IPS-NIHi7 (cell line): ENCODE measurements around the gene RUFY4.

Experiments
- DNase-seq: peaks from one replicate; pipeline ENCODE4 v3.0.0; 2012; ENCODE audit warnings: mixed read lengths; ENCODE audit errors: extremely low spot score

Gene RUFY4

DNA sequence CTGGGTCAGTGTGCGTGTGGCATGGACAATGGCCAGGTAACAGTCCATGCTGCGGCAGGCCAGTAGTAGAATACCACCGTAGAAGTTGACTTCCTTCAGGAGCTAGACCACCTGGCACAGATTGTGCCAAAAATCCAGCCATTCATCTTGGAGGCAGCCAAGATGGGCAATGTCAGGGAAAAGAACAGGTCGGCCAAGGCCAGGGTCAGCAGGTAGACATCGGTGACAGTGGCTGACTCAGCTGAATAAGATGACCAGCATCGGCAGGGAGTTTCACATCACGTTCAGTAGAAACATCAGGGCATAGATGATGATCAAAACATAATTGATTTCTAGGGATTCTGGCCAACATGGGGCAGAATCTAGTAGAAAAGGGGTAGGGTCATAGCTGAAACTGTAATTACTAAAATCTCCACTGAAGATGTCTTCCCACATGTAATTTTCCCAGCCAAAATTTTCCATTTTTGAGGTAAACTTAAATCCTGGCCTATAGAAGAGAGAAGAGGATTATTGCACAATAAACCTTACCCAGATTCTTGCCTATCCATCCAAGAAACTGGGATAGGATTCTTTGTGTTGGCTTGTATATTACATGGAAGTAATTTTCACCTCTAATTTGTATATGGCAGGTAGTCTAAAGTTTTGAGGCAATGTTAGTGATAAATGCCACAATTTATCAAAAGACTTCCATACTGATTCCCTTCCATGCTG is 7.9 kb upstream of the RUFY4 start:
- DNase-seq: no peak

DNA sequence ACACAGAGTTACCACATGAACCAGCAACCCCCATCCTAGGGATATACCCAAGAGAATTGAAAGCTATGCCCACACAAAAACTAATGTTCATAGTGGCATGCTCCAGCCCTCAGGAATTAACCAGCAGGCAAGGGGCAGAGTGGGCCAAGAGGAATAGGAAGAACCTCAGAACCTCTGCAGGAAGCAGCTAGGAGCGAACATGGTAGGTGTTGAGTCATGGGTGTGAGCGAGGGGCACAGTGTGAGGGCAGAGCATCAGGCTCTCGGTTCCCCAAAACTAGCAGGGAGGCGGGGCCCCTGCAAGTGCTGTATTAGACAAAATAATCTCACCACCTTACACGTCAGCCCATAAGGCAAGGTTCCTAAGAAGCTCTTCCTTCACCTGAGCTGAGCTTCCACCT is 5.6 kb upstream of the RUFY4 start:
- DNase-seq: no peak

DNA sequence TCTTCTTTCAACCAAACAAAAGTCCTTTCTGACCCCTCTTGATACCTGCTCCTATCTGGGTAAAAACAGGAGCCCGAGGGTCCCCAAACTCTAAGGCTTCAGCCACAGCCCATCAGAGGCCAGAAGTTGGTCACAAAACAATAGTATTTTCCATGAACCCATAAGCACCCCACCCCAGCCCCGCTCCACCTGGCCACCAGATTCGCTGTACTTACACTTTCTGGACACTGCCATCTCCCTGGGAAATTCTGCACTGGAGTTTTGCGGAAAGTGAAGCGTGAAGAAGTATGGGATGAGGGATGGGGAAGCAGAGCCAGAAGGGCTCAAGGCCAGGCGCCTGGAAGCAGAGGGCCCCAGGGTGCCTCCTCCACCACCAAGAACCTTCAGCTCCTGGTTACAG is 5.2 kb upstream of the RUFY4 start:
- no peak for DNase-seq

- DNase-seq: no peak
Measured at GRCh38 chr2:218065239-218066006, 3.6 kb upstream of the RUFY4 start.

- no peak for DNase-seq
Measured at GRCh38 chr2:218066926-218067515, 2.0 kb upstream of the RUFY4 start.

DNA sequence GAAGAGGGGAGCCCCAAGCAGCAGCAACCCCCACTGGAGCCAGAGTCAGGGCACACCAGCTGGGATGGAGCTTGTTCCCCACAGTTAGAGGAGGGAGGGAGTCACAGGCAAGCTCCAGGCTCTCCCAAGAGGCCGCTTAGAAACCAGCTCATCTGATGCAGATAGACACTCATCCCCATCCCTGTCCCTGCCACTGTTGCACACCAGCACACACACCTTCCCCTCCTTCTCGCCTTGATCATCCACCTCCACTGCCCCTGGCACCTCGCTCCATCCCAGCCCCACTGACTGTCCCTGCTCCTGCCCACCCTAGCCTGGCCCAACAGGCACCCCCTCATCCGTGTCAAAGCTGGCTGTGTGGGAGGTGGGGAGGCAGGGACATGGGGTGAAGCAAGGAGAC is 1.5 kb upstream of the RUFY4 start:
- DNase-seq: no peak

- no peak for DNase-seq
Measured at GRCh38 chr2:218069606-218070300, 700 bp downstream of the RUFY4 start.

DNA sequence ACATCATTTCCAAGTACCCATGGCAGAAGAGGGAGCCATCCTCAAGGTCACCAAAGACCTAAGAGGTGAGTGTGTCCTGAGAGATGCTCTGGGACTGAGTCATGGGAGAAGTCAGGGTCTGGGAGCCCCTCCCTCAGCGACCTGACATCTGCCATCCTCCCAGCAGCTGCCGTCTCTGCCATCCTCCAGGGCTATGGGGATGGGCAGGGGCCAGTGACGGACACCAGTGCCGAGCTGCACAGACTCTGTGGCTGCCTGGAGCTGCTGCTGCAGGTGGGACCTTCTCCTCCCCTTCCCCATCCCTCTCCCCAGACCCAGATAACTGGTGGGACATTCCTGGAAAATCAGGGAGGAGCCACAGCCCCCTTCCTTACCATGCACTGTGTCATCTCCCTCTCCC is 1.5 kb downstream of the RUFY4 start:
- DNase-seq: no peak

DNA sequence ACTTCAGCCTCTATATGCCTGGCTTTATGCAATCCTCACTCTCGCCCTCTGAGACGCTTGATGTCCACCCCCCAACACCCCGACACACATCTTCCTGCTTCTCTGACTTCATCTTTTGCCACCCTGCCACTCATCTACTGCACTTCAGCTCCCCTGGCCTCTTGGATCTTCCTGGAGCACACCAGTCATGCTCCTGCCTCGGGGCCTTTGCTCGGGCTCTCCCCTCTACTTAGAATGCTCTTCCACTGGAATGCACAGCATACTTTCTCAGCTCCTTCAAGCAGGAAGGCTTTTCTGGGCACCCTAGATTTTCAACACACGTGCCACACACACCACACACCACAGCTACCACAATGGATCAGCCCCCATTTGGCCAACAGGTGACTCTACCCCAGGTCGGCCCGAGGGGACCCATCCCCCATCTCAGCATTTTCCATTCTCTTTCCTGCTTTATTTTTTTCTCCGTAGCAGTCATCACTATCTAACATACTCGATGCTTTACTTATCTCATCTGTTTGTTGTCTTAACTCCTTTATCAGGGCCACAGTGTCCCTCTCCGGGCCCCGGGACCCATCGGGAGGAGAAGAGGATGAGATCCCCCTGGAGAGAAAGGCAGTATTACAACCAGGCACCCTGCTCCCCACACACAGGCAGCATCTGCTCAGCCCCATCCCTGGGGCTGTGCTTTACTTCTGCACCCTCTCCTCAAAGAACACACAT is 2.3 kb downstream of the RUFY4 start:
- no peak for DNase-seq

GRCh38 chr2:218072002-218072401 is 2.9 kb downstream of the RUFY4 start:
- DNase-seq: no peak

DNA sequence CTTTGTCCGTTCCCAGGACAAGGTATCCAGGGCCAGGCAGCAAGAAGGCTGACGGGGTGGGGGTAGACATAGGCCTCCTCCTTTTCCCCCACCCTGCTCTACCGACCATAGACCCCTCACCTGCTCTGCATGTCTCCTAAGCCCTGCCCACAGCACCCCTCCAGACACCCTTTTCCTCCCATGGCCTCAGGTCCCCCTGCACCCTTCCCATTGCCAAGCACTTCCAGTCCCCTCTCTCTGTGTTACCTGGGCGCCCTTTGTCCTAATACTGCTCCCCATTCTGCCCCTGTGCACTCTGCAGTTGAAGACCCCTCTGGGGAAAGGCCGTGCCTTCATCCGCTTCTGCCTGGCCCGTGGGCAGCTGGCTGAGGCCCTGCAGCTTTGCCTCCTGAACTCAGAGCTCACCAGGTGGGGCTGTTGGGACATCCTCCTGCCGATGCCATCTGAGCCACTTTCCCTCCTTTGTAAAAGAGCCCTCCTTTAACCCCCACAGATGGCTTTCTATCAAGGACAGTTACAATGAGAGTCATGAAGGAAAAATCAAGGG is 3.5 kb downstream of the RUFY4 start:
- no peak for DNase-seq

- no peak for DNase-seq
Measured at GRCh38 chr2:218073185-218073584, 4.1 kb downstream of the RUFY4 start.

GRCh38 chr2:218074031-218074430 is 5.0 kb downstream of the RUFY4 start:
- DNase-seq: peak; percentile 79

GRCh38 chr2:218075975-218076811 is 7.1 kb downstream of the RUFY4 start:
- peak; percentile 49 for DNase-seq

DNA sequence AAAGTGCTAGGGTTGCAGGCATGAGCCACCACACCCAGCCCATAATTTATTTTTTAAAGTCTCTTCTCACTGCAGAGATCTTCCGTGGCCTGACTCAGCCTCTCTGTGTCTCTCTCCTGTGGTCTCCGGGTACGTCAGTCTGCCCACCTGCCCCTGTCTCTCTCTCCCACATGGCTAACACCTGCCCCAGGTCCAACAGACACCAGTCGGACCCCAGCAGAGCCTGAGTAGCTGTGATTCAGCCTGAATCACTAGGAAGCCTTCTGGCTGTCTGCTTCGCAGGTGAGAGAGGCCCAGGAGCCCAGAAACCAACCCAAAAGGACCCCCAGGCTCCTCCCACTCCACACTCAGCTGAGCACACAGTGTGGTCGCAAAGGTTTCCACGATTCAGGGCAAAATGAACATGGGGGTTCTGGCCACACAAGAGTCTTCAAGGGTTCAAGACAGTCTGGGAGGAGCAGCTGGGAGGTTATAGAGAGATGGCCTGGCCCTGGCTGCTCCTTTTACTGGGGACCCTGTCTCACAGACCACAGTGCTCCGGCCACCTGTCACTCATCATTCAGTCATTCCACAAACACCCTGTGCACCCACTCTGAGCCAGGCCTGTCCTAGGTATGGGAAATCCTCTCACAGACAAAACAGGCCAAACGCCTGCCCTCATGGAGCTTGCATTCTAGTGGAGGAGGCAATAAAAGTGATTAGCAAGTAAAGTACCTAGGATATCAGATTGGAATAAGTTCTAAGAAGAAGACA is 8.6 kb downstream of the RUFY4 start:
- no peak for DNase-seq

GRCh38 chr2:218079943-218080913 is 11.2 kb downstream of the RUFY4 start:
- DNase-seq: no peak

DNA sequence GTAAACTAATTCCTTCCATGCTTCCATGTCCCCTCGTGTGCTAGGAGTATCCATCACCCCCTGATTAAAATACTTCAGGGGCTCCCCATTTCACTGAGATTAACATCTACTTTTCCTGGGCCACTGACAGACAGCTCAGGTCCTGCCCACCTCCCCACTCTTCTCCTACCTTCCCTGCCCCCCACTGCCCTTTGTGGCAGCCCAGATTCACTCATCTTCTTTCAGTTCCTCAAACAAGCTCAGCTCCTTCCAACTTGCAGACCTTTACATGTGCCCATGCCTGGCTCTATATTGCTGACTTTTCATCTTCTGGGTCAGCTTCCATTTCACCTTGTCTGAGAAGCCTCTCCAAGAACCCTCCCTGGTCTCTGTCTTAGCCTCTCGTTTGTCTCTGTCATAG is 12.0 kb downstream of the RUFY4 start:
- no peak for DNase-seq

DNA sequence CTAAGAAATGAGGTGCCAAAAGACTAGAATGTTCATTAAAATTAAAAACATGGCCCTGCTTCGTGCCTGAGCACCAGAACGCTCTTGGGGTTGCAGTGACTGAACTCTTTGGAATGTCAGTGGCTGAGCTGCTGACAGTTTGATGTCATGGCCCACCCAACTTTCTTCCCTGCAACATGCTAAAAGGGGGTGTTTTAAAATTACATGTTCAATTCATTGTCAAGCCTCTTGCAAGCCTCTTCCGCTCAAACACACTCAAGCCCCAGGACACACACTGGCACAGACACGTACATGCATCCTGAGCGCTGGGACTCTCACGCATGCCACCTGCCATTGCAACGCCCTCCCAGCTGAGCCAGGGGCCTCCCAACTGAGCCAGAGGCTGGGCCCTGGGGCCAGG is 12.6 kb downstream of the RUFY4 start:
- no peak for DNase-seq
